Measurements from ENCODE around the gene NLGN1.

Gene NLGN1

GRCh38 chr3:173467501-173467900 lies 70.0 kb downstream of the NLGN1 start:
- Histone ChIP-seq H3K36me3 (ENCODE audit: low read depth) (no peaks in the 10 kb centered on the region), H3K9me3 (ENCODE audit: severe bottlenecking) (no peaks in the 10 kb centered on the region), H3K4me3 (ENCODE audit: severe bottlenecking) (no peak overlapping the region), H3K27ac (ENCODE audit: poor library complexity, severe bottlenecking) (no peak overlapping the region), H3K4me1 (ENCODE audit: insufficient read depth, poor library complexity, severe bottlenecking) (no peaks in the 10 kb centered on the region), H3K27me3 (ENCODE audit: insufficient read depth, poor library complexity, severe bottlenecking) (no peaks in the 10 kb centered on the region)
- no peak for TF ChIP-seq CTCF (IDR thresholded peaks at IDR 0.05; ENCODE audit: poor library complexity, severe bottlenecking)
- ATAC-seq (ENCODE audit: low read depth), result no peak
- no peak for DNase-seq (ENCODE audit: low spot score)

GRCh38 chr3:173473237-173473636 lies 75.7 kb downstream of the NLGN1 start:
- TF ChIP-seq CTCF (IDR thresholded peaks at IDR 0.05; ENCODE audit: poor library complexity, severe bottlenecking), result no peak

GRCh38 chr3:173479301-173479700 lies 81.8 kb downstream of the NLGN1 start:
- Histone ChIP-seq H3K4me1 (ENCODE audit: insufficient read depth, poor library complexity, severe bottlenecking) (no peaks in the 10 kb centered on the region), H3K27me3 (ENCODE audit: insufficient read depth, poor library complexity, severe bottlenecking) (no peaks in the 10 kb centered on the region), H3K9me3 (ENCODE audit: severe bottlenecking) (no peaks in the 10 kb centered on the region), H3K36me3 (ENCODE audit: low read depth) (no peaks in the 10 kb centered on the region), H3K4me3 (ENCODE audit: severe bottlenecking) (no peak overlapping the region), H3K27ac (ENCODE audit: poor library complexity, severe bottlenecking) (no peak overlapping the region)
- DNase-seq (ENCODE audit: low spot score) (no peak), ATAC-seq (ENCODE audit: low read depth) (no peak)
- no peak for TF ChIP-seq CTCF (IDR thresholded peaks at IDR 0.05; ENCODE audit: poor library complexity, severe bottlenecking)

More at GRCh38 chr3:173473237-173473636, 75.7 kb downstream of the NLGN1 start:
- Histone ChIP-seq H3K27ac (ENCODE audit: poor library complexity, severe bottlenecking) (no peak overlapping the region), H3K27me3 (ENCODE audit: insufficient read depth, poor library complexity, severe bottlenecking) (no peaks in the 10 kb centered on the region), H3K4me1 (ENCODE audit: insufficient read depth, poor library complexity, severe bottlenecking) (no peaks in the 10 kb centered on the region), H3K9me3 (ENCODE audit: severe bottlenecking) (no peaks in the 10 kb centered on the region), H3K4me3 (ENCODE audit: severe bottlenecking) (no peak overlapping the region), H3K36me3 (ENCODE audit: low read depth) (no peaks in the 10 kb centered on the region)
- ATAC-seq (ENCODE audit: low read depth) (no peak), DNase-seq (ENCODE audit: low spot score) (no peak)

- no peak overlapping the region for H3K27ac ChIP-seq (ENCODE audit: poor library complexity, severe bottlenecking)
- DNase-seq (ENCODE audit: low spot score), result no peak
- H3K4me3 ChIP-seq (ENCODE audit: severe bottlenecking), result no peak overlapping the region
- H3K27me3 ChIP-seq (ENCODE audit: insufficient read depth, poor library complexity, severe bottlenecking), result no peaks in the 10 kb centered on the region
- H3K9me3 ChIP-seq (ENCODE audit: severe bottlenecking), result no peaks in the 10 kb centered on the region
- H3K36me3 ChIP-seq (ENCODE audit: low read depth), result no peaks in the 10 kb centered on the region
- ATAC-seq (ENCODE audit: low read depth), result no peak
- TF ChIP-seq CTCF (IDR thresholded peaks at IDR 0.05; ENCODE audit: poor library complexity, severe bottlenecking), result no peak
- no peaks in the 10 kb centered on the region for H3K4me1 ChIP-seq (ENCODE audit: insufficient read depth, poor library complexity, severe bottlenecking)
Observed at GRCh38 chr3:173501931-173502489, 104.5 kb downstream of the NLGN1 start.

- TF ChIP-seq CTCF (IDR thresholded peaks at IDR 0.05; ENCODE audit: poor library complexity, severe bottlenecking), result no peak
- no peak overlapping the region for H3K27ac ChIP-seq (ENCODE audit: poor library complexity, severe bottlenecking)
- DNase-seq (ENCODE audit: low spot score) (no peak), ATAC-seq (ENCODE audit: low read depth) (no peak)
- H3K27me3 ChIP-seq (ENCODE audit: insufficient read depth, poor library complexity, severe bottlenecking), result no peaks in the 10 kb centered on the region
- no peaks in the 10 kb centered on the region for H3K4me1 ChIP-seq (ENCODE audit: insufficient read depth, poor library complexity, severe bottlenecking)
- no peaks in the 10 kb centered on the region for H3K9me3 ChIP-seq (ENCODE audit: severe bottlenecking)
- H3K4me3 ChIP-seq (ENCODE audit: severe bottlenecking), result no peak overlapping the region
- no peaks in the 10 kb centered on the region for H3K36me3 ChIP-seq (ENCODE audit: low read depth)
Observed at GRCh38 chr3:173502983-173503568, 105.5 kb downstream of the NLGN1 start.

All from RWPE2 (cell line).